ENCODE measurements around the gene DCN. TPM values are rescaled to one million over a fixed set of nuclear protein-coding genes. Genes with fewer than 3 reads are reported as not detected.

DCN gene
- total and polyA plus RNA-seq, 7 donors: 41.2 to 1,612 (median 675) TPM

DNA sequence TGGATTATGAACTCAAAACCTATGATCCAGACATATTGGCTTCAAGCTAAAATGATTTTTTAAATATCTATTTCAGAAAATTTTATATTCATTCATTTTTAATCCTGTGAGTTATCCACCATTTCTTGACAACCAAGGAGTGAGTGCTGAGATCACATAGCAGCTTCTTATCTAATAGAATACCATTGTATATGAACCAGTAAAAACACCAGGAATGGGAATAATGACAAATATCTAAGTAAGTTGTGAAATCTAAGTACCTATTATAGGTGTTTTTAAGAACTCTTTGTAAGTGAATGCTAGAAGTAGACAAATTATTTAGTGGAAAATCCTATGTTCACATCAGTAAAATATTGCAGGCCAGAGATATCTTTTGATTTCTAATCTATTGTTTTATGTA, 79.5 kb downstream of the DCN start:
- Histone ChIP-seq H3K9me3 (no peaks in the 10 kb centered on the region), H3K27ac (no peak overlapping the region)
- intact Hi-C loops (cut with DNase I): no loop called here

GRCh38 chr12:91100906-91101305, 81.7 kb downstream of the DCN start:
- Histone ChIP-seq H3K27me3 (no peaks in the 10 kb centered on the region), H3K4me3 (no peak overlapping the region), H3K9me3 (no peaks in the 10 kb centered on the region), H3K4me1 (peaks cover 0 to 21% (median 15%) of the 10 kb centered on the region in 4 donors), H3K36me3 (no peaks in the 10 kb centered on the region), H3K27ac (no peak overlapping the region)
- WGBS, 2 donors: 66 to 73% methylated on average over 2 of the region's 2 CpGs
- intact Hi-C loops (cut with DNase I): no loop called here
- no peak for TF ChIP-seq EP300 (IDR thresholded peaks at IDR 0.05)
- TF ChIP-seq, protein P1, sequence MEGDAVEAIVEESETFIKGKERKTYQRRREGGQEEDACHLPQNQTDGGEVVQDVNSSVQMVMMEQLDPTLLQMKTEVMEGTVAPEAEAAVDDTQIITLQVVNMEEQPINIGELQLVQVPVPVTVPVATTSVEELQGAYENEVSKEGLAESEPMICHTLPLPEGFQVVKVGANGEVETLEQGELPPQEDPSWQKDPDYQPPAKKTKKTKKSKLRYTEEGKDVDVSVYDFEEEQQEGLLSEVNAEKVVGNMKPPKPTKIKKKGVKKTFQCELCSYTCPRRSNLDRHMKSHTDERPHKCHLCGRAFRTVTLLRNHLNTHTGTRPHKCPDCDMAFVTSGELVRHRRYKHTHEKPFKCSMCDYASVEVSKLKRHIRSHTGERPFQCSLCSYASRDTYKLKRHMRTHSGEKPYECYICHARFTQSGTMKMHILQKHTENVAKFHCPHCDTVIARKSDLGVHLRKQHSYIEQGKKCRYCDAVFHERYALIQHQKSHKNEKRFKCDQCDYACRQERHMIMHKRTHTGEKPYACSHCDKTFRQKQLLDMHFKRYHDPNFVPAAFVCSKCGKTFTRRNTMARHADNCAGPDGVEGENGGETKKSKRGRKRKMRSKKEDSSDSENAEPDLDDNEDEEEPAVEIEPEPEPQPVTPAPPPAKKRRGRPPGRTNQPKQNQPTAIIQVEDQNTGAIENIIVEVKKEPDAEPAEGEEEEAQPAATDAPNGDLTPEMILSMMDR (IDR thresholded peaks at IDR 0.05): no peak
- DNase-seq: no peak

More for the DNA sequence above, 79.5 kb downstream of the DCN start:
- Histone ChIP-seq H3K36me3 (no peaks in the 10 kb centered on the region), H3K27me3 (no peaks in the 10 kb centered on the region), H3K4me3 (no peak overlapping the region), H3K4me1 (peaks cover 0 to 21% (median 15%) of the 10 kb centered on the region in 4 donors)
- DNase-seq: no peak
- TF ChIP-seq EP300 (IDR thresholded peaks at IDR 0.05) (no peak), POLR2A (IDR thresholded peaks at IDR 0.05) (no peak), POLR2AphosphoS5 (IDR thresholded peaks at IDR 0.05) (no peak)
- TF ChIP-seq, protein P1 (IDR thresholded peaks at IDR 0.05): no peak

- DNase-seq: no peak
- WGBS, 2 donors: 58 to 66% methylated on average over 2 of the region's 2 CpGs
- Histone ChIP-seq H3K27ac (peak overlapping the region in 2 of 4 donors; percentile 48 to 56), H3K9me3 (no peaks in the 10 kb centered on the region), H3K4me3 (no peak overlapping the region), H3K4me1 (peaks cover 0 to 21% (median 15%) of the 10 kb centered on the region in 4 donors), H3K36me3 (no peaks in the 10 kb centered on the region), H3K27me3 (no peaks in the 10 kb centered on the region)
- no peak for TF ChIP-seq POLR2AphosphoS5 (IDR thresholded peaks at IDR 0.05)
- intact Hi-C loops (cut with DNase I): no loop called here
Observed at GRCh38 chr12:91099836-91100235, 82.8 kb downstream of the DCN start.

DNA sequence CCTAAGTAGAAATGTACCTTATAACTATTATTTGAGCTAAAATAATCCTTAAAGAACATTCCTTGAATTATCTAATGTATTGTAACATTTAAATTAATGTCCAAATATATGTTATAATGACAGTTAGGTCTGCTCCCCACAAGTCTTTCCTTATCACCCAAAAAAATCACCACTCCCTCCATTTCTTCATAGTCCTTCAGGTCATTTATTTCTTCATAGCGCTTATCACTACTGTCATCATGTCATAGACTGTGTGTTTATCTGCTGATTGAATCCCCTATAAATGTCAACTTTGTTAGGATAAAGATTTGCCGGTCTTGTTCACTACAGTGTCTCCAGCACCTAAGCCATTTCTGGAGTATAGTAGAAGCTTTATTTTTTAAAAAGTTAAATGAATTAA, 83.3 kb downstream of the DCN start:
- Histone ChIP-seq H3K9me3 (no peaks in the 10 kb centered on the region), H3K36me3 (no peaks in the 10 kb centered on the region), H3K27me3 (no peaks in the 10 kb centered on the region), H3K27ac (peak overlapping the region in 2 of 4 donors; percentile 48 to 56), H3K4me1 (peaks cover 0 to 21% (median 15%) of the 10 kb centered on the region in 4 donors), H3K4me3 (no peak overlapping the region)
- no peak for DNase-seq
- intact Hi-C loops (cut with DNase I): no loop called here
- TF ChIP-seq POLR2A (IDR thresholded peaks at IDR 0.05): no peak
- TF ChIP-seq POLR2AphosphoS5 (IDR thresholded peaks at IDR 0.05): no peak
- no peak for TF ChIP-seq EP300 (IDR thresholded peaks at IDR 0.05)
- TF ChIP-seq, protein P1 (IDR thresholded peaks at IDR 0.05): no peak
- 33 to 44% methylated on average over 2 of the region's 2 CpGs for WGBS, 2 donors

DNA sequence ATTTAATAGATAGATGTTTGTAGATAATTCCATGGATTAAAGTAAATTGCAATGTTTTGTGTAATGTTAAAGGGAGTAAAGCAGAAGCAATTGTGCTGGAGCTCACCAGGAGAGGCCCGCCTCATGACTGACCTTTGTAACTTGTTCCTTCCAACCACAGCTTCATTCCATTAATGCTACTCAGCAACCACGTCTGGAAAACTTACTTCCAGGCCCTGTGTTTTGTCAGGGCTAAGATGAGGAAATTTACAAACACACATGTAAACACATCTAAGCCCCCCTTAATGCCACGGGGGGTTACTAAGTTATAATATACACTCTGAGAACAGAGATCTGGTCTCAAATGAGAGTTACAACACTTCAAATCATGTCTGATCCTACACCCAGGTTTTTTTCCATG, 83.7 kb downstream of the DCN start:
- DNase-seq: peak; percentile 75
- TF ChIP-seq EP300 (IDR thresholded peaks at IDR 0.05) (peak in 1 of 4 donors; percentile 33), POLR2AphosphoS5 (IDR thresholded peaks at IDR 0.05) (peak; percentile 36 to 68 (median 52)), POLR2A (IDR thresholded peaks at IDR 0.05) (no peak)
- H3K9me3 ChIP-seq: no peaks in the 10 kb centered on the region
- no peaks in the 10 kb centered on the region for H3K36me3 ChIP-seq
- peak overlapping the region in 2 of 4 donors; percentile 48 to 56 for H3K27ac ChIP-seq
- H3K4me1 ChIP-seq: peaks cover 0 to 21% (median 15%) of the 10 kb centered on the region in 4 donors
- no peaks in the 10 kb centered on the region for H3K27me3 ChIP-seq
- no peak overlapping the region for H3K4me3 ChIP-seq
- WGBS, 2 donors: 22 to 55% methylated on average over 3 of the region's 3 CpGs
- intact Hi-C loops (cut with DNase I): no loop called here

DNA sequence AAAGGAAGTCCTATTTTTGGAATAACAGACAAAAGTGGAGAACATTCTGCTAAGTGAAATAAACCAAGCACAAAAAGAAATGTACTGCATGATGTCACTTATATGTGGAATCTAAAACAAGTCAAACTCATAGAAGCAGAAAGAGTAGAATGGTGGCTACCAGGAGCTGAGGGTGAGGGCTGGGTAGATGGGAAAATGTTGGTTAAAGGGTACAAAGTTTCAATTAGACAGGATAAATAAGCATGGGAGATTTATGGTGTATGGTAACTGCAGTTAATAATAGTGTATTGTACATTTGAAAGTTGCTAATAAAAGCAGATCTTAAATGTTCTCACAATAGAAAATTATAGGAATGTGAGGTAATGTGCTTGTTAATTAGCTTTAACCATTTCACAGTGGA, 84.2 kb downstream of the DCN start:
- Histone ChIP-seq H3K27ac (peak overlapping the region in 2 of 4 donors; percentile 48 to 56), H3K4me3 (no peak overlapping the region), H3K27me3 (no peaks in the 10 kb centered on the region), H3K4me1 (peaks cover 0 to 21% (median 15%) of the 10 kb centered on the region in 4 donors), H3K36me3 (no peaks in the 10 kb centered on the region), H3K9me3 (no peaks in the 10 kb centered on the region)
- no peak for DNase-seq
- TF ChIP-seq POLR2AphosphoS5 (IDR thresholded peaks at IDR 0.05) (no peak), EP300 (IDR thresholded peaks at IDR 0.05) (no peak), POLR2A (IDR thresholded peaks at IDR 0.05) (no peak)
- TF ChIP-seq, protein P1 (IDR thresholded peaks at IDR 0.05): no peak
- intact Hi-C loops (cut with DNase I): no loop called here
